Measurements from ENCODE around the gene MRGPRX4.
"Not testable (repeated sequence)": the region's sequence is repeated elsewhere in the genome, so short reads cannot be mapped to it uniquely, and the experiment has no call there.

MRGPRX4 gene

GRCh38 chr11:18172666-18173065, at the start of gene MRGPRX4:
Gene MRGPRX4 (plus strand): TSS chr11:18172837. CDS start chr11:18173257, 420 bp downstream.
- DNase-seq = no peak

DNA sequence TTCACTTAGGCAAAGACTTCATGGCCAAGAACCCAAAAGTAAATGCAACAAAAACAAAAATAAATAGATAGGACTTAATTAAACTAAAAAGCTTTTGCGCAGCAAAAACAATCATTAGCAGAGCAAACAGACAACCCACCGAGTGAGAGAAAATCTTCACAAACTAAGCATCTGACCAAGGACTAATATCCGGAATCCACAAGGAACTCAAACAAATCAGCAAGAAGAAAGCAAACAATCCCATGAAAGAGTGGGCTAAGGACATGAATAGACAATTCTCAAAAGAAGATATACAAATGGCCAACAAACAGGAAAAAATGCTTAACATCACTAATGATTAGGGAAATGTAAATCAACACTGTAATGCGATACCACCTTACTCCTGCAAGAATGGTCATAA, 41.5 kb upstream of the MRGPRX4 start:
- DNase-seq = not testable (repeated sequence)

DNA sequence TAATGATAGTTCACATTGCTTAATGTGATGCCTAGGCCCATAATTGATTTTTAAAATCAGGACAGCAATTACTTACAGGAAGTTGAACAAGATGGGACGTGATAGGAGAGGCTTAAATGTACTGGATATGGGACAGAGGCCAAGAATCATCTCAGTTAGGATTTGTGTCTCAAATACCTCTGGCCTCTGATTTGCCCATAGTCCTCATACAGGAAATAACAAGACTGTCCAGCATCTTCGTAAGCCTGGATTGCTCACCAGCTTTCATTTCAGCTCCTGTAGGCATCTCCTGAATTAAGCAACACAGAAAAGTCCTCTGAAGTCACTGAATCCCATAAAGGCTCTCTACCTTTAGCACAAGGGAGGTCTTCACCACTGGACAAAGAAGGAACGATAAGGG, 40.3 kb upstream of the MRGPRX4 start, which contains the start of gene MRGPRX3:
MRGPRX3 (plus strand) TSS at position 231 of the 400 bp plus-strand sequence. CDS start 4,632 bp downstream, outside the sequence.
- no peak for DNase-seq

GRCh38 chr11:18135308-18135707, 37.3 kb upstream of the MRGPRX4 start:
- DNase-seq = no peak

DNA sequence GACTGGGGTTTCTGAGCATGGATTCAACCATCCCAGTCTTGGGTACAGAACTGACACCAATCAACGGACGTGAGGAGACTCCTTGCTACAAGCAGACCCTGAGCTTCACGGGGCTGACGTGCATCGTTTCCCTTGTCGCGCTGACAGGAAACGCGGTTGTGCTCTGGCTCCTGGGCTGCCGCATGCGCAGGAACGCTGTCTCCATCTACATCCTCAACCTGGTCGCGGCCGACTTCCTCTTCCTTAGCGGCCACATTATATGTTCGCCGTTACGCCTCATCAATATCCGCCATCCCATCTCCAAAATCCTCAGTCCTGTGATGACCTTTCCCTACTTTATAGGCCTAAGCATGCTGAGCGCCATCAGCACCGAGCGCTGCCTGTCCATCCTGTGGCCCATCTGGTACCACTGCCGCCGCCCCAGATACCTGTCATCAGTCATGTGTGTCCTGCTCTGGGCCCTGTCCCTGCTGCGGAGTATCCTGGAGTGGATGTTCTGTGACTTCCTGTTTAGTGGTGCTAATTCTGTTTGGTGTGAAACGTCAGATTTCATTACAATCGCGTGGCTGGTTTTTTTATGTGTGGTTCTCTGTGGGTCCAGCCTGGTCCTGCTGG, 35.3 kb upstream of the MRGPRX4 start:
- no peak for DNase-seq

- no peak for DNase-seq
These were observed 32.5 kb upstream of the MRGPRX4 start for GRCh38 chr11:18140145-18140544.

DNA sequence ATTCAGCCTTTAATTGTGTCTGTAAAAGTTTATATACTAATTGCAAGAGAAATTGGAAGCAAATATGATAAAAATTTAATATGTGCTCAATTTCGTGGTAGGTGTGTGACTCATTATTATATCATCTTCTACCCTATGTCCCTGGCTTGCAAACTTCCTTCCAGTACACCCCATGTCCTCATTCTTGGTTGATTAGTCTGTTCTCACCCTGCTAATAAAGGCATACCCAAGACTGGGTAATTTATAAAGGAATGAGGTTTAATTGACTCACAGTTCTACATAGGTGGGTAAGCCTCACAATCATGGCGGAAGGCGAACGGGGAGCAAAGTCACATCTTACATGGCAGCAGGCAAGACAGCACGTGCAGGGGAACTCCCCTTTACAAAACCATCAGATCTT, 28.4 kb upstream of the MRGPRX4 start:
- no peak for DNase-seq

DNA sequence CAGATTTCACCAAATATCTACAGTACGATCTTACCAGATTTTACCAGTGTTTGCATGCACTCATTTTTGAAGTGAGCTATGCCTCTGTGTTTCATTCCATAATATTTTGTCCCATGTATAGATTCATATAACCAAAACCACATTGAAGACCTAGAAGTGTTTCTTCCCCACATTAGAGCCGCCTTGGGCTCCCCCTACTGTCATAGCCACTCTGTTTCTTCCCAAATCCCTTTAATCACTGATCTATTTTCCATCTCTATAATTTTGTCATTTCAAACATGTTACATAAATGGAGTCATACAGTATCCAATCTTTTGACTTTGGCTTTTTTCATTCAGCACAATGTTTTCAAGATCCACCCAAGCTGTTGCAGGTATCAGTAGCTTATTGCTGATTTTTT, 27.6 kb upstream of the MRGPRX4 start:
- no peak for DNase-seq

- no peak for DNase-seq
These were observed 26.8 kb upstream of the MRGPRX4 start for GRCh38 chr11:18145837-18146236.

DNA sequence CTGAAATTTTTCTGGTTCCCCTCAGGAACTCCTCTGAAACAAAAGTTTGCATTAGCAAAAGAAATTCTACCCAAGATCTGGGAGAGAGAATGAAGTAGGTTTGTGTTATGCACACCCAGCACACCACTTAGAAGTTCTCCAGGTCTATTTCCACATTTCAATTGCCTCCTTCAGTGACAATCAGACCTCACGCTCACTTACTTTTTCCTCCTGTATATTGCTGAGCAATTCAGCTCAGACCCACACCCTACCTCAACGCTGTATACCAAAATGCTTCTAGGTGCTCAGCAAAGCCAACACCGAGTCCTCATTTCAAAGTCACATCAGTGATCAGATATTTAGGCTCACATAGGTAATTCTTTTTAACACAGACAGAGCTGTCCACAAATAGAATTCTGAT, 21.1 kb upstream of the MRGPRX4 start:
- DNase-seq = no peak

GRCh38 chr11:18168372-18168771, 4.3 kb upstream of the MRGPRX4 start:
- DNase-seq = no peak

- DNase-seq = peak; percentile 2
These were observed 1.1 kb upstream of the MRGPRX4 start for GRCh38 chr11:18171377-18172000.

DNA sequence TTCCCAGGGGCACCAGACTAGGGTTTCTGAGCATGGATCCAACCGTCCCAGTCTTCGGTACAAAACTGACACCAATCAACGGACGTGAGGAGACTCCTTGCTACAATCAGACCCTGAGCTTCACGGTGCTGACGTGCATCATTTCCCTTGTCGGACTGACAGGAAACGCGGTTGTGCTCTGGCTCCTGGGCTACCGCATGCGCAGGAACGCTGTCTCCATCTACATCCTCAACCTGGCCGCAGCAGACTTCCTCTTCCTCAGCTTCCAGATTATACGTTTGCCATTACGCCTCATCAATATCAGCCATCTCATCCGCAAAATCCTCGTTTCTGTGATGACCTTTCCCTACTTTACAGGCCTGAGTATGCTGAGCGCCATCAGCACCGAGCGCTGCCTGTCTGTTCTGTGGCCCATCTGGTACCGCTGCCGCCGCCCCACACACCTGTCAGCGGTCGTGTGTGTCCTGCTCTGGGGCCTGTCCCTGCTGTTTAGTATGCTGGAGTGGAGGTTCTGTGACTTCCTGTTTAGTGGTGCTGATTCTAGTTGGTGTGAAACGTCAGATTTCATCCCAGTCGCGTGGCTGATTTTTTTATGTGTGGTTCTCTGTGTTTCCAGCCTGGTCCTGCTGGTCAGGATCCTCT, 709 bp downstream of the MRGPRX4 start:
- DNase-seq = no peak

- DNase-seq = no peak
These were observed 16.2 kb downstream of the MRGPRX4 start for GRCh38 chr11:18188796-18189195.

- not testable (repeated sequence) for DNase-seq
These were observed 17.0 kb downstream of the MRGPRX4 start for GRCh38 chr11:18189476-18190245.

DNA sequence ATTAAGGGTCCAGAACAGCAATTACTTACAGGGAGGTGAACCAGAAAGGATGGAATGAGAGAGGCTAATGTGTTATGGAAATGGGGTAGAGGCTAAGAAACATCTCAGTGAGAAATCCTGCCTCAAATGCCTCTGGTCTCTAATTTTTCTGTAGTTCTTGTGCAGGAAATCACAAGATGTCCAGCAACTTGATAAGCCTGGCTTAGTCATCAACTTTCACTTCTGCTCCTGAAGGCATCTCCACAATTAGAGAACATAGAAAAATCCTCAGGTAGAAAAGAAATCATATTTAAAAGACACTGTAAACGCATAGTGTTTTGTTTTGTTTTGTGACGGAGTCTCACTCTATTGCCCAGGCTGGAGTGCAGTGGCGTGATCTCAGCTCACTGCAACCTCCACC, 18.7 kb downstream of the MRGPRX4 start:
- DNase-seq = no peak

GRCh38 chr11:18193010-18193409, 20.4 kb downstream of the MRGPRX4 start:
- DNase-seq = no peak

- DNase-seq = no peak
These were observed 23.9 kb downstream of the MRGPRX4 start for GRCh38 chr11:18196532-18196931.

- not testable (repeated sequence) for DNase-seq
These were observed 25.1 kb downstream of the MRGPRX4 start for GRCh38 chr11:18197738-18198137.

DNA sequence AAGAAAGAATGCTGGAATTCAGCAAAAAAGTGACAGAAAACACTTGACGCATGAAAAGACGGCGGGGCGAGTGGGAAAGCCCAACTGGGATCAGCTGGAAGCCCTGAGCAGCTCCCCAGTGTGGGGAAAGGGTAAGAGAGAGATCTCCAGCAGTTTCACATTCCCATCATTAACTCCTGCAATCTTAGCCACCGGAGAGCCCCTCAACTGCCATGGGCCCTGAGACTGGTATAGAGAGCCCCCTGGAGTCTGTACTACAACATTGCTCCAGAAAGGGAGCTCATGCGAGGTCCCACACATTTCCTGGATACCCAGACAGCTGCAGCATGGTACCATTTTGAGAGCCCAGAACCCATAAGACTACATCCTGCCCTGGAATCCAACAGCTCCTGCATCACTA, 31.1 kb downstream of the MRGPRX4 start:
- DNase-seq = no peak

DNA sequence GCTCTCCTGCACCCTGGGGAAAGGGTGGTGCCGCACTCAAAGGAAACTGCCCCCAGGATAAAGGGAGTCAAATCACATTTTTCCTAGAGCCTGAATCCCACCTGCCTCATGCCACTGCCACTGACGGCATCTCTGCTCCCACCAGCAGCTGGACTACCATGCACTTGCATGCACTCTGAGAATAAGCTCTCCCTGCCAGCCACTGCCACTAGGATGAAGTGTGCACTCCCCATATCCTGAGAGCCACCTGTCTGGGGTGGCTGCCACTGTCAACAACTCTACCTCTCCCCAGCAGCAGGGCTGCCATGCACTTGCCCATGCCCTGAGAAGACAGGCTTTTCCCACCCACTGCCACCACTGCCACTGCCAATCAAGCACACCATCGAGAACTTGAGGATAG, 31.6 kb downstream of the MRGPRX4 start:
- DNase-seq = no peak

GRCh38 chr11:18204771-18205170, 32.1 kb downstream of the MRGPRX4 start:
- no peak for DNase-seq

DNA sequence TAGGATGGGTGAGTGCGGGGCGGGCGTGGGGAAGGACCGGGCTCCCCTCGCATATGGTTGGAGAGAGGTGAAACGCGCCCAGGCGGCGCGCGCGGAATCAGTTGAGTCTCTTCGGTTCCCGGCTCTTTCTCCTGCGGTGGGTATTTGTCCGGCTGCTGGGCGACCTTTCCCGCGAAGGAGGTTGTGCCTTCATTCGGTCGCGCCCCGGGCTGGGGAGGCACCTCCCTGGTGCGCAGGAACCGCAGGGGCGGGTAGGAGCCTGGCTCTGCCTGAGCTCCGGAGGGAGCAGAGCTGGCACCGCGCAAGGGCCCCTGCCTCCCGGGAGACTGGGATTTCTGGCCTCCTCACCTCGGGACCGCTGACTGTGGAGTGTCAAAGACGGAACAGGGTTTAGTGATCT, 36.4 kb downstream of the MRGPRX4 start:
- DNase-seq = no peak

Data from NCI-H2171 treated with DMSO at 0.1 percent for 48 hours (cell line).